ENCODE measurements around the gene GABRE.

DNA sequence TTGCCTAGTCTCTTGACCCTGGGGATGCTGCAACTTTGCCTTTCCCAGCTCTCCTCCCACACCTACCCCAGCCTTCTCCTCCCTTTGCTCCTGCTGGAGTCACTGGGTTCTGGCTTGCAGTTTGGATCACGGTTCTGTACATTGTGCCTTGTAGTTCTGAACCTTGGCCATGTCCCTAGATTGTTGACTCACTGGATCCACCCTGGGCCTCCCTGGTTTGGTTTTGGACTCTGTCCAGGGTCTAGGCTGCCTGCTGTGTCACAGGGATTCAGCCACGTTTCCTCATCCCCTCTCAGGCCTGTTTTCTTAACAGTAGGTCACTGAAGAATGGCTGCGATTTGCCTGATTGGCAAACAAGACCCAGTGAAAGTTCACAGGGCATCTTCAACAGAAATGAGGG is 11.5 kb upstream of the GABRE start:
- TF ChIP-seq, protein P1, sequence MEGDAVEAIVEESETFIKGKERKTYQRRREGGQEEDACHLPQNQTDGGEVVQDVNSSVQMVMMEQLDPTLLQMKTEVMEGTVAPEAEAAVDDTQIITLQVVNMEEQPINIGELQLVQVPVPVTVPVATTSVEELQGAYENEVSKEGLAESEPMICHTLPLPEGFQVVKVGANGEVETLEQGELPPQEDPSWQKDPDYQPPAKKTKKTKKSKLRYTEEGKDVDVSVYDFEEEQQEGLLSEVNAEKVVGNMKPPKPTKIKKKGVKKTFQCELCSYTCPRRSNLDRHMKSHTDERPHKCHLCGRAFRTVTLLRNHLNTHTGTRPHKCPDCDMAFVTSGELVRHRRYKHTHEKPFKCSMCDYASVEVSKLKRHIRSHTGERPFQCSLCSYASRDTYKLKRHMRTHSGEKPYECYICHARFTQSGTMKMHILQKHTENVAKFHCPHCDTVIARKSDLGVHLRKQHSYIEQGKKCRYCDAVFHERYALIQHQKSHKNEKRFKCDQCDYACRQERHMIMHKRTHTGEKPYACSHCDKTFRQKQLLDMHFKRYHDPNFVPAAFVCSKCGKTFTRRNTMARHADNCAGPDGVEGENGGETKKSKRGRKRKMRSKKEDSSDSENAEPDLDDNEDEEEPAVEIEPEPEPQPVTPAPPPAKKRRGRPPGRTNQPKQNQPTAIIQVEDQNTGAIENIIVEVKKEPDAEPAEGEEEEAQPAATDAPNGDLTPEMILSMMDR (conservative IDR thresholded peaks at IDR 0.05; ENCODE audit: low read length) = no peak
- TF ChIP-seq EZH2phosphoT487 (IDR thresholded peaks at IDR 0.05; ENCODE audit: borderline replicate concordance) = no peak
